ENCODE measurements around the gene ANKRD40.
A peak's percentile ranks its signal among the peaks of the same experiment; 100 is the strongest.

The ANKRD40 gene

DNA sequence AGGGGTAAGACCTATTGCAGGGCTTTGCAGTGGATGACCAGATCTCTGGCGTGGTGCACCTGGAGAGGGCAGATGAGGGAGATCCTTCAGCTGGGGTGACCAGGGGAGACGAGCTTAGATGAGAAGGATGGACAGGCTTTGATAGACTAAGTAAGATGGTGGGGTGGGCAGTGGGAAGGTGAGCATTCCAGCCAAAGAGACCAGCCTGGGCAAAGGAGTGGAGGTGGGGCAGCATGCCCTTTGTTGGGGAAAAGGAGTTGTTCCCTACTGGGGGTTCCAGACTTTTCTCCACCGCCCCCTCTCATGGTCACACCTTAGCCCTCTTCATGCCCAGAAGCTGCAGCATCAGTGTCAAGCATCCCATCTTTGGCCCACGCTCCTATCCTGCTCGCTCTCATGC, 27.6 kb downstream of the ANKRD40 start:
- no peak for DNase-seq (ENCODE audit: low read depth)
- no peak overlapping the region for H3K4me3 ChIP-seq (ENCODE audit: low read length)
- TF ChIP-seq, protein P1, sequence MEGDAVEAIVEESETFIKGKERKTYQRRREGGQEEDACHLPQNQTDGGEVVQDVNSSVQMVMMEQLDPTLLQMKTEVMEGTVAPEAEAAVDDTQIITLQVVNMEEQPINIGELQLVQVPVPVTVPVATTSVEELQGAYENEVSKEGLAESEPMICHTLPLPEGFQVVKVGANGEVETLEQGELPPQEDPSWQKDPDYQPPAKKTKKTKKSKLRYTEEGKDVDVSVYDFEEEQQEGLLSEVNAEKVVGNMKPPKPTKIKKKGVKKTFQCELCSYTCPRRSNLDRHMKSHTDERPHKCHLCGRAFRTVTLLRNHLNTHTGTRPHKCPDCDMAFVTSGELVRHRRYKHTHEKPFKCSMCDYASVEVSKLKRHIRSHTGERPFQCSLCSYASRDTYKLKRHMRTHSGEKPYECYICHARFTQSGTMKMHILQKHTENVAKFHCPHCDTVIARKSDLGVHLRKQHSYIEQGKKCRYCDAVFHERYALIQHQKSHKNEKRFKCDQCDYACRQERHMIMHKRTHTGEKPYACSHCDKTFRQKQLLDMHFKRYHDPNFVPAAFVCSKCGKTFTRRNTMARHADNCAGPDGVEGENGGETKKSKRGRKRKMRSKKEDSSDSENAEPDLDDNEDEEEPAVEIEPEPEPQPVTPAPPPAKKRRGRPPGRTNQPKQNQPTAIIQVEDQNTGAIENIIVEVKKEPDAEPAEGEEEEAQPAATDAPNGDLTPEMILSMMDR (IDR thresholded peaks at IDR 0.05; ENCODE audit: insufficient read depth, low read depth, low read length, missing control alignments), result no peak

DNA sequence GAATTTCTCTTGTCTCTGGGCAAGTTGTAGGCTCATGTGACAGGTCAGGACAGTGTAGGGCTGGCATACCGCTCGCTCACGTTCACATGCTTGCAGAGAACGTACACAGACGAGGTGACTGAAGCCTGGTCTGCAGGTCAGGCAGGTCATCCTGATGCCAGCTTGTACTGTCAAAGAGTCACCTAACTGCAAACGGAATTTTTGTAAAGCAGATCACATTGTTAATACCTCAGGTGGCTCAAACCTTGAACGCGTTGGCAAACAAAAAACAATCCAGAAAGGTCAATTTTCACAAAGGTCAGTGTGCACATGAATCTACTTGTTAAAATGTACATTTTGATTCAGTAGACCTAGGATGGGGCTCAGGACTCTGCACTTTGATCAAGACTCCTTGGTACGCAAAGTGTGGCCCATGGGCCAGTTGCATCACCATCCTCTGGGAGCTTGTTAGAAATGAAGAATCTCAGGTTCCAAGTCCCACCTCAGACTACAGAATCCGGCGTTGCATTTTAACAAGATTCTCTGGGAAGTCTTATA, 28.6 kb downstream of the ANKRD40 start:
- no peak for DNase-seq (ENCODE audit: low read depth)
- H3K4me3 ChIP-seq (ENCODE audit: low read length), result no peak overlapping the region
- TF ChIP-seq, protein P1 (IDR thresholded peaks at IDR 0.05; ENCODE audit: insufficient read depth, low read depth, low read length, missing control alignments), result no peak

DNA sequence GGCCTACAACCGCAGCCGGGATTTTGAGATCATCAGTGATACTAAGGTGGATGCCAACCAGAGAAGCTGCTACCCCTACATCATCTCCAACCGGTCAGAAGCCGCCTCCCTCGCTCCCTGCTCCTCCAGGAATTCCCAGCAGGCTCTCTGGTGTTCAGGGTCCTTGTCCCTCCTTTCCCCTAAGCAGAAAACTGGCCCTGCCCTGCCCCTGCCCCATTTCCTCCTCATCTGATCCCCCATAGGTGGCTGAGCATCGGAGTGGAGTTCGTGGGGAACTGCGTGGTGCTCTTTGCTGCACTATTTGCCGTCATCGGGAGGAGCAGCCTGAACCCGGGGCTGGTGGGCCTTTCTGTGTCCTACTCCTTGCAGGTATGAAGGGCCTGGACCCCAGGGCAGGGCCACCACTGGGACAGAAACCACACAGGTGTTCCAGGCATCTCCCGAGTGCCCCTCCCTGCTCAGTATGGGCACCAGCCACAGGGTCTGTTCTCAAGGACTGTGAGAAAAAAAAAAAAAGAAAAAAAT, 29.8 kb downstream of the ANKRD40 start:
- no peak for DNase-seq (ENCODE audit: low read depth)
- TF ChIP-seq, protein P1 (IDR thresholded peaks at IDR 0.05; ENCODE audit: insufficient read depth, low read depth, low read length, missing control alignments), result no peak
- no peak overlapping the region for H3K4me3 ChIP-seq (ENCODE audit: low read length)

DNA sequence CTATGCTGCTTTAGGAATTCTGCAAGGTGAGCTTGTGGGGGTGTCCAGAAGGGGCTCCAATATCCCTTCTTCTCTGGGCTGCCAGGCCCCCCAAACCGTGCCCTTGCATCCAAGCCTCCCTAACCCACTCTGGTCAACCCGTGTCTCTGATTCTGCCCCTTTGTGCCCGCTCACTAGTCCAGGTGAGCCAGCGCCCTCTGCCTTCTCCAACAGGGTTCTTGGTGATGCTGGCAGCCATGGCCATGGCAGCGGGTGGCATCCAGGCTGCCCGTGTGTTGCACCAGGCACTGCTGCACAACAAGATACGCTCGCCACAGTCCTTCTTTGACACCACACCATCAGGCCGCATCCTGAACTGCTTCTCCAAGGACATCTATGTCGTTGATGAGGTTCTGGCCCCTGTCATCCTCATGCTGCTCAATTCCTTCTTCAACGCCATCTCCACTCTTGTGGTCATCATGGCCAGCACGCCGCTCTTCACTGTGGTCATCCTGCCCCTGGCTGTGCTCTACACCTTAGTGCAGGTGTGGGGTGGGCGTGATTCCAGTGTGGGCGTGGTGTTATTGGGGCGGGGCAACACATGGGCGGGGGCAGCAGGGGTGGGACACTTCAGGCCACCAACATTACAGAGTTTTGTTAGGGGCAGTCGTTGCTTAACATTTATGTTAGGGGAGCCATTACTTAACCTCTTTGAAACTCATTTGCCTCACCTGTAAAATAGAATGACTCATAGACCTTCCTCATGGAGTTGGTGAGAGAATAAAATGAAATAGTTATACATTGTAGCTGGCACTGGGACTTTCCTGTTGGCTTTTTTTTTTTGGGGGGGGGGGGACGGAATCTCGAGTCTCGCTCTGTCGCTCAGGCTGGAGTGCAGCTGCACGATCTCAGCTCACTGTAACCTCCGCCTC, 31.4 kb downstream of the ANKRD40 start:
- TF ChIP-seq, protein P1 (IDR thresholded peaks at IDR 0.05; ENCODE audit: insufficient read depth, low read depth, low read length, missing control alignments), result no peak
- peak; percentile 56 for DNase-seq (ENCODE audit: low read depth)
- H3K4me3 ChIP-seq (ENCODE audit: low read length), result no peak overlapping the region

DNA sequence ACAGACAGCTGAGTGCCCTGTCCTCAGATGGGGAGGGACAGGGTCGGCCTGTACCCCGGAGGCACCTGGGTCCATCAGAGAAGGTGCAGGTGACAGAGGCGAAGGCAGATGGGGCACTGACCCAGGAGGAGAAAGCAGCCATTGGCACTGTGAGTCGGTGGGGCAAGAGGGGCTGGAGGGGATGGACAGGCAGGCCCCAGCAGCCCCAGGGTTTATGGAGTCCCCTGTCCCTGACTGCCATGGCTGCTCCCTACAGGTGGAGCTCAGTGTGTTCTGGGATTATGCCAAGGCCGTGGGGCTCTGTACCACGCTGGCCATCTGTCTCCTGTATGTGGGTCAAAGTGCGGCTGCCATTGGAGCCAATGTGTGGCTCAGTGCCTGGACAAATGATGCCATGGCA, 32.1 kb downstream of the ANKRD40 start:
- DNase-seq (ENCODE audit: low read depth), result no peak
- no peak overlapping the region for H3K4me3 ChIP-seq (ENCODE audit: low read length)
- TF ChIP-seq, protein P1 (IDR thresholded peaks at IDR 0.05; ENCODE audit: insufficient read depth, low read depth, low read length, missing control alignments), result no peak

DNA sequence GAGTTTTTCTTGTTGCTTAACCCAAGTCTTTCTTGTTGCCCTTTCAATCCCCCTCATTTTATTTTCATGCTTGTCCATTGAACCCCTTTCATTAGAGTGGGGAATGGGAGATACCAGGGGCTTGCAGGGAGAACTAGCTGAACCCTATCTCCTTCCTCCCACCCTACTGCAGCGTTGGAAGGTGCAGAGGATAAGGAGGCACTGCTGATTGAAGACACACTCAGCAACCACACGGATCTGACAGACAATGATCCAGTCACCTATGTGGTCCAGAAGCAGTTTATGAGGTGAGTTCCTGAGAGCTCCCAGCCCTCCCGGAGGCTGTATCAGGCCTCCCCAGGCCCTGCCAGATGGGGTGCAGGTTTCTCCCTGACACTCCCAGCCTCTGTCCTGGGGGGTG, 32.5 kb downstream of the ANKRD40 start:
- DNase-seq (ENCODE audit: low read depth), result no peak
- no peak overlapping the region for H3K4me3 ChIP-seq (ENCODE audit: low read length)
- TF ChIP-seq, protein P1 (IDR thresholded peaks at IDR 0.05; ENCODE audit: insufficient read depth, low read depth, low read length, missing control alignments), result no peak
